B cell (primary cell): ENCODE data around the gene SULT1B1. TPM values are rescaled to one million over a fixed set of nuclear protein-coding genes. Genes with fewer than 3 reads are reported as not detected.

Experiments
- ATAC-seq: fragments of 200-7000 bp; cut with Tn5 transposase; one replicate; pipeline ENCODE4 v1.10.0; 2021; ENCODE audit warnings: low read depth, mild to moderate bottlenecking, moderate number of reproducible peaks, moderate library complexity
- CTCF ChIA-PET: fragments of 350-600 bp; sonication (Branson Sonifier 250); formaldehyde crosslinking; loops from one replicate; lab custom pipeline; 2021; ENCODE audit warnings: antibody characterized with exemption, inconsistent platforms; lab: Charles Lee
- POLR2A ChIA-PET: fragments of 350-600 bp; sonication (Branson Sonifier 250); formaldehyde crosslinking; loops from one replicate; lab custom pipeline; 2021; ENCODE audit warnings: antibody characterized with exemption; lab: Charles Lee
- DNase-seq: peaks from one replicate; pipeline ENCODE4 v3.0.0; 2013
- H2AFZ ChIP-seq: 2 replicates; pipeline ENCODE4 v1.6.1; 2012; ENCODE audit warnings: mild to moderate bottlenecking, low read depth, low read length; ENCODE audit not compliant: insufficient read depth, poor library complexity, severe bottlenecking
- H3K27ac ChIP-seq, 2 donors: 1 replicate in 1 of 2; 2 replicates in 1 of 2; pipeline ENCODE4 v1.5.1; 2012 to 2013; ENCODE audit warnings: low read length in 2 of 2, mild to moderate bottlenecking in 2 of 2, moderate library complexity in 1 of 2
- H3K27me3 ChIP-seq, 4 experiments: fragments of 200-600 bp in 1 of 4; sonication (generic) in 1 of 4; replicated peaks in 1 of 4; 1 replicate in 2 of 4; 2 replicates in 2 of 4; pipeline versions ENCODE4 v1.6.1 to v1.7.0; 2013 to 2016; ENCODE audit warnings: low read length in 3 of 4, mild to moderate bottlenecking in 2 of 4, mixed read lengths in 1 of 4, moderate library complexity in 1 of 4; ENCODE audit not compliant: insufficient read depth in 4 of 4, control insufficient read depth in 3 of 4; ENCODE audit errors: control extremely low read depth in 1 of 4
- H3K36me3 ChIP-seq, 2 experiments: replicated peaks in 1 of 2; 1 replicate in 1 of 2; 2 replicates in 1 of 2; pipeline versions ENCODE4 v1.6.1 to v1.7.1; 2013; ENCODE audit warnings: low read length in 1 of 2; ENCODE audit not compliant: insufficient read depth in 2 of 2, control insufficient read depth in 1 of 2; ENCODE audit errors: control extremely low read depth in 1 of 2, extremely low read depth in 1 of 2
- H3K4me1 ChIP-seq, 2 donors: fragments of 200-600 bp in 1 of 2; sonication (generic) in 1 of 2; 1 replicate in 1 of 2; 2 replicates in 1 of 2; pipeline versions ENCODE4 v1.5.1 to v1.6.1; 2013 to 2017; ENCODE audit warnings: low read length in 2 of 2; ENCODE audit not compliant: control insufficient read depth in 2 of 2, insufficient read depth in 2 of 2
- H3K4me2 ChIP-seq: replicated peaks from 2 replicates; pipeline ENCODE3; 2012; ENCODE audit warnings: mild to moderate bottlenecking, low read depth, low read length; ENCODE audit not compliant: poor library complexity, severe bottlenecking
- H3K4me3 ChIP-seq, 5 experiments: fragments of 200-600 bp in 1 of 5; sonication (generic) in 1 of 5; 1 replicate in 3 of 5; 2 replicates in 2 of 5; pipeline versions ENCODE4 v1.5.1 to v1.7.0; 2011 to 2016; ENCODE audit warnings: low read length in 4 of 5, mild to moderate bottlenecking in 4 of 5, low read depth in 2 of 5, control low read depth in 1 of 5, moderate library complexity in 1 of 5; ENCODE audit not compliant: insufficient read depth in 1 of 5; ENCODE audit errors: control extremely low read depth in 1 of 5, extremely low read depth in 1 of 5
- H3K79me2 ChIP-seq: fragments of 200-600 bp; sonication (generic); one replicate; pipeline ENCODE4 v1.6.0; 2016; ENCODE audit warnings: low read length; ENCODE audit not compliant: control insufficient read depth, insufficient read depth
- H3K9ac ChIP-seq: fragments of 200-600 bp; sonication (generic); 2 replicates; pipeline ENCODE4 v1.6.1; 2017; ENCODE audit warnings: mild to moderate bottlenecking, low read length, moderate library complexity
- H3K9me3 ChIP-seq, 3 donors: one replicate each; pipeline versions ENCODE4 v1.6.1 to v1.7.1; 2013; ENCODE audit warnings: low read length in 2 of 3; ENCODE audit not compliant: control insufficient read depth in 2 of 3, insufficient read depth in 1 of 3; ENCODE audit errors: control extremely low read depth in 1 of 3
- H4K20me1 ChIP-seq: 2 replicates; pipeline ENCODE4 v1.6.0; 2012; ENCODE audit warnings: mild to moderate bottlenecking, low read length; ENCODE audit not compliant: insufficient read depth, control insufficient read depth, poor library complexity, severe bottlenecking
- H3K27ac Mint-ChIP-seq: one replicate; pipeline ENCODE4 v1.8.0; 2021; ENCODE audit warnings: mixed read lengths
- H3K27me3 Mint-ChIP-seq: one replicate; pipeline ENCODE4 v1.8.0; 2021; ENCODE audit warnings: mixed read lengths
- H3K4me1 Mint-ChIP-seq: one replicate; pipeline ENCODE4 v1.8.0; 2021; ENCODE audit warnings: mixed read lengths
- H3K4me3 Mint-ChIP-seq: one replicate; pipeline ENCODE4 v1.8.0; 2021; ENCODE audit warnings: mixed read lengths
- H3K9me3 Mint-ChIP-seq: one replicate; pipeline ENCODE4 v1.8.0; 2022; ENCODE audit warnings: mixed read lengths; ENCODE audit not compliant: insufficient read depth
- CTCF ChIP-seq: fragments of 200-600 bp; IDR thresholded peaks from one replicate; pipeline ENCODE4 v1.8.0; 2022; ENCODE audit warnings: antibody characterized with exemption, mild to moderate bottlenecking
- EZH2 ChIP-seq: IDR thresholded peaks from 2 replicates; pipeline ENCODE4 v1.6.1; 2012; ENCODE audit warnings: borderline replicate concordance, low read depth, mild to moderate bottlenecking, moderate library complexity, low read length; ENCODE audit not compliant: insufficient read depth, poor library complexity, severe bottlenecking
- WGBS: methylation state at CpG from one replicate; pipeline ENCODE4 v1.1.5; 2013; ENCODE audit warnings: missing lambda C conversion rate; ENCODE audit not compliant: insufficient coverage; 5-methylcytosine and 5-hydroxymethylcytosine counted together
- intact Hi-C: fragments of 100-400 bp; cut with micrococcal nuclease; formaldehyde crosslinking; loops from one replicate; pipeline ENCODE4 v1.10.0; 2022
- polyA plus RNA-seq: library from polyadenylated mRNA; depleted of rRNA; stranded (reverse); fragments of >200 nt; gene quantifications from 2 replicates; pipeline ENCODE4 v1.2.3, GENCODE V29; 2012
- total RNA-seq, 2 donors: library from RNA; stranded (reverse); fragments of 120-200 nt in 1 of 2; gene quantifications; 1 replicate in 1 of 2; 2 replicates in 1 of 2; pipeline versions ENCODE4 v1.2.3 to v1.2.4, GENCODE V29; 2013 to 2022

The SULT1B1 gene
- total and polyA plus RNA-seq, 2 donors (not counting 1 experiment from before 2014, with no cell fraction given) = 0.01 to 0.12 TPM

GRCh38 chr4:69776696-69777095 lies 16.3 kb upstream of the SULT1B1 start:
- CTCF ChIA-PET = no interaction called here

GRCh38 chr4:69775321-69775867 lies 15.0 kb upstream of the SULT1B1 start:
- no peak overlapping the region for H3K27ac Mint-ChIP-seq
- Histone ChIP-seq H3K4me2 (no peak overlapping the region), H4K20me1 (no peaks in the 10 kb centered on the region), H2AFZ (no peak overlapping the region), H3K27me3 (no peaks in the 10 kb centered on the region), H3K27ac (no peak overlapping the region), H3K36me3 (no peaks in the 10 kb centered on the region), H3K79me2 (no peaks in the 10 kb centered on the region), H3K9me3 (no peaks in the 10 kb centered on the region), H3K4me3 (no peak overlapping the region), H3K4me1 (no peaks in the 10 kb centered on the region), H3K9ac (no peak overlapping the region)
- no CpG with 5 or more reads among the region's 2 CpGs for WGBS
- ATAC-seq (no peak), DNase-seq (no peak)
- no peak overlapping the region for H3K4me3 Mint-ChIP-seq
- no peaks in the 10 kb centered on the region for H3K9me3 Mint-ChIP-seq
- TF ChIP-seq EZH2 (no peak), CTCF (no peak)
- POLR2A ChIA-PET = no interaction called here
- H3K4me1 Mint-ChIP-seq = no peaks in the 10 kb centered on the region
- H3K27me3 Mint-ChIP-seq = no peaks in the 10 kb centered on the region
- intact Hi-C loops = no loop called here
- CTCF ChIA-PET = no interaction called here

More at GRCh38 chr4:69776696-69777095, 16.3 kb upstream of the SULT1B1 start:
- Histone ChIP-seq H3K9me3 (no peaks in the 10 kb centered on the region), H4K20me1 (no peaks in the 10 kb centered on the region), H3K9ac (no peak overlapping the region), H2AFZ (no peak overlapping the region), H3K4me2 (no peak overlapping the region), H3K4me1 (no peaks in the 10 kb centered on the region), H3K36me3 (no peaks in the 10 kb centered on the region), H3K79me2 (no peaks in the 10 kb centered on the region), H3K4me3 (no peak overlapping the region), H3K27me3 (no peaks in the 10 kb centered on the region), H3K27ac (no peak overlapping the region)
- no peak for ATAC-seq
- POLR2A ChIA-PET = no interaction called here
- TF ChIP-seq EZH2 = no peak
- no peak for TF ChIP-seq CTCF
- intact Hi-C loops = no loop called here
- Mint-ChIP-seq H3K9me3 (no peaks in the 10 kb centered on the region), H3K4me3 (no peak overlapping the region), H3K27me3 (no peaks in the 10 kb centered on the region), H3K27ac (no peak overlapping the region), H3K4me1 (no peaks in the 10 kb centered on the region)
- DNase-seq = no peak
- 100% methylated on average over 1 of the region's 3 CpGs for WGBS
